H9 (cell line): Measurements from ENCODE around the gene UQCC2. TPM values are rescaled to one million over a fixed set of nuclear protein-coding genes. Genes with fewer than 3 reads are reported as not detected.

ENCODE experiments used
- DNase-seq: peaks from one replicate; pipeline ENCODE4 v3.0.0-alpha.2; 2017
- H2AFZ ChIP-seq: one replicate; pipeline ENCODE4 v1.6.1; 2013; ENCODE audit warnings: mild to moderate bottlenecking, low read length, control low read depth, moderate library complexity
- H2AK5ac ChIP-seq: 2 replicates; pipeline ENCODE4 v1.6.1; 2013; ENCODE audit warnings: low read length, control low read depth, mixed read lengths; ENCODE audit not compliant: insufficient read length
- H2BK120ac ChIP-seq: one replicate; pipeline ENCODE4 v1.6.1; 2013; ENCODE audit warnings: low read depth, mild to moderate bottlenecking, low read length, control low read depth, inconsistent platforms; ENCODE audit not compliant: poor library complexity, severe bottlenecking
- H2BK12ac ChIP-seq: 2 replicates; pipeline ENCODE4 v1.6.1; 2013; ENCODE audit warnings: low read length, control low read depth, mixed read lengths, low read depth; ENCODE audit not compliant: insufficient read length
- H2BK15ac ChIP-seq: 2 replicates; pipeline ENCODE4 v1.6.1; 2013; ENCODE audit warnings: low read depth, low read length, control low read depth
- H2BK20ac ChIP-seq: one replicate; pipeline ENCODE4 v1.6.1; 2013; ENCODE audit warnings: low read depth, mild to moderate bottlenecking, low read length, control low read depth, inconsistent platforms; ENCODE audit not compliant: poor library complexity, severe bottlenecking
- H2BK5ac ChIP-seq: 2 replicates; pipeline ENCODE4 v1.6.1; 2013; ENCODE audit warnings: low read length, control low read depth, mixed read lengths; ENCODE audit not compliant: insufficient read length
- H3K14ac ChIP-seq: 2 replicates; pipeline ENCODE4 v1.6.1; 2013; ENCODE audit warnings: low read length, control low read depth; ENCODE audit not compliant: insufficient read depth
- H3K18ac ChIP-seq: 2 replicates; pipeline ENCODE4 v1.6.1; 2013; ENCODE audit warnings: low read depth, mild to moderate bottlenecking, mixed read lengths, low read length, control low read depth; ENCODE audit not compliant: insufficient read length
- H3K23ac ChIP-seq: 2 replicates; pipeline ENCODE4 v1.6.1; 2013; ENCODE audit warnings: low read length, control low read depth, mixed read lengths, low read depth; ENCODE audit not compliant: insufficient read length
- H3K23me2 ChIP-seq: 2 replicates; pipeline ENCODE4 v1.6.1; 2013; ENCODE audit warnings: low read depth, mild to moderate bottlenecking, mixed read lengths, low read length, control low read depth; ENCODE audit not compliant: insufficient read length, poor library complexity, severe bottlenecking
- H3K27ac ChIP-seq: 2 replicates; pipeline ENCODE4 v1.5.1; 2013; ENCODE audit warnings: low read length, control low read depth, mixed read lengths, low read depth; ENCODE audit not compliant: insufficient read length
- H3K27me3 ChIP-seq: 2 replicates; pipeline ENCODE4 v1.6.1; 2013; ENCODE audit warnings: low read length, control low read depth, inconsistent platforms; ENCODE audit not compliant: insufficient read depth
- H3K4ac ChIP-seq: 2 replicates; pipeline ENCODE4 v1.6.1; 2013; ENCODE audit warnings: low read depth, mild to moderate bottlenecking, control low read depth, inconsistent platforms, low read length, moderate library complexity
- H3K4me1 ChIP-seq: 2 replicates; pipeline ENCODE4 v1.6.1; 2013; ENCODE audit warnings: low read length, control low read depth, inconsistent platforms; ENCODE audit not compliant: insufficient read depth
- H3K4me2 ChIP-seq: 2 replicates; pipeline ENCODE4 v1.6.1; 2013; ENCODE audit warnings: low read length, control low read depth, mixed read lengths; ENCODE audit not compliant: insufficient read length, insufficient read depth
- H3K56ac ChIP-seq: 2 replicates; pipeline ENCODE4 v1.6.1; 2013; ENCODE audit warnings: low read depth, mild to moderate bottlenecking, mixed read lengths, low read length, control low read depth; ENCODE audit not compliant: insufficient read length
- H3K79me1 ChIP-seq: 2 replicates; pipeline ENCODE4 v1.6.1; 2013; ENCODE audit warnings: low read depth, mild to moderate bottlenecking, moderate library complexity, low read length, control low read depth, inconsistent platforms; ENCODE audit not compliant: insufficient read depth, poor library complexity, severe bottlenecking
- H3K79me2 ChIP-seq: 2 replicates; pipeline ENCODE4 v1.6.1; 2013; ENCODE audit warnings: low read length, control low read depth, inconsistent platforms; ENCODE audit not compliant: insufficient read depth
- H3K9ac ChIP-seq: 2 replicates; pipeline ENCODE4 v1.6.1; 2013; ENCODE audit warnings: low read length, control low read depth, mixed read lengths; ENCODE audit not compliant: insufficient read length; ENCODE audit errors: extremely low read depth
- H3K9me3 ChIP-seq: one replicate; pipeline ENCODE4 v1.6.1; 2013; ENCODE audit warnings: low read depth, low read length, inconsistent platforms; ENCODE audit not compliant: control insufficient read depth
- H3T11ph ChIP-seq: one replicate; pipeline ENCODE4 v1.6.1; 2013; ENCODE audit warnings: mild to moderate bottlenecking, low read length, control low read depth, inconsistent platforms
- H4K20me1 ChIP-seq: one replicate; pipeline ENCODE4 v1.6.1; 2013; ENCODE audit not compliant: control insufficient read depth, insufficient read length, insufficient read depth
- H4K5ac ChIP-seq: 2 replicates; pipeline ENCODE4 v1.6.1; 2013; ENCODE audit warnings: low read depth, mild to moderate bottlenecking, mixed read lengths, low read length, control low read depth; ENCODE audit not compliant: insufficient read length
- H4K8ac ChIP-seq: replicated peaks from 2 replicates; pipeline ENCODE4 v1.6.1; 2013; ENCODE audit warnings: low read length, control low read depth, mixed read lengths, low read depth; ENCODE audit not compliant: insufficient read length
- H4K91ac ChIP-seq: 2 replicates; pipeline ENCODE4 v1.6.1; 2013; ENCODE audit warnings: low read depth, mild to moderate bottlenecking, moderate library complexity, mixed read lengths, low read length, control low read depth; ENCODE audit not compliant: insufficient read length
- H3K27ac Mint-ChIP-seq, 3 experiments: 2 replicates in 2 of 3; 3 replicates in 1 of 3; pipeline ENCODE4 v1.8.0; 2020 to 2021; ENCODE audit warnings: mixed read lengths in 3 of 3, mild to moderate bottlenecking in 1 of 3, moderate library complexity in 1 of 3
- H3K27me3 Mint-ChIP-seq: 2 replicates; pipeline ENCODE4 v1.8.0; 2021; ENCODE audit warnings: low read depth, mild to moderate bottlenecking, moderate library complexity, mixed read lengths
- H3K36me3 Mint-ChIP-seq, 3 experiments: 2 replicates in 2 of 3; 3 replicates in 1 of 3; pipeline ENCODE4 v1.8.0; 2020 to 2021; ENCODE audit warnings: low read depth in 3 of 3, mixed read lengths in 3 of 3; ENCODE audit not compliant: insufficient read depth in 1 of 3
- H3K4me1 Mint-ChIP-seq, 2 experiments: 2 replicates each; pipeline ENCODE4 v1.8.0; 2020; ENCODE audit warnings: mixed read lengths in 2 of 2
- H3K4me3 Mint-ChIP-seq, 2 experiments: 2 replicates in 1 of 2; 3 replicates in 1 of 2; pipeline ENCODE4 v1.8.0; 2020 to 2021; ENCODE audit warnings: mild to moderate bottlenecking in 2 of 2, mixed read lengths in 2 of 2, moderate library complexity in 1 of 2
- H3K9me3 Mint-ChIP-seq, 2 experiments: 2 replicates in 1 of 2; 3 replicates in 1 of 2; pipeline ENCODE4 v1.8.0; 2020; ENCODE audit warnings: mild to moderate bottlenecking in 2 of 2, mixed read lengths in 2 of 2, moderate library complexity in 1 of 2
- CTCF ChIP-seq: fragments of 200-600 bp; sonication (generic); conservative IDR thresholded peaks from 3 replicates; pipeline ENCODE4 v1.8.0; 2021; ENCODE audit warnings: antibody characterized with exemption, mild to moderate bottlenecking
- WGBS: extraction: QIAGEN DNeasy Blood & Tissue Kit; methylation state at CpG from one replicate; pipeline ENCODE4 v1.1.7; 2013; ENCODE audit warnings: missing lambda C conversion rate, low lambda C conversion rate, mixed read lengths; ENCODE audit not compliant: insufficient read length; ENCODE audit errors: extremely low coverage; 5-methylcytosine and 5-hydroxymethylcytosine counted together
- total RNA-seq: library from RNA; stranded (reverse); gene quantifications from 2 replicates; pipeline ENCODE4 v1.2.1, GENCODE V29; 2021

Gene UQCC2
- total RNA-seq, 1 experiment from 2014 or later = 140 TPM

GRCh38 chr6:33749401-33749800 lies 37.9 kb upstream of the UQCC2 start:
- H3K23ac ChIP-seq = no peak overlapping the region
- DNase-seq = no peak
- H3K4me1 Mint-ChIP-seq = peaks cover 42 to 76% of the 10 kb centered on the region in 2 experiments
- no peak overlapping the region for H3K4ac ChIP-seq
- no peak overlapping the region for H3K9ac ChIP-seq
- no peak overlapping the region for H2BK15ac ChIP-seq
- H3K14ac ChIP-seq = no peak overlapping the region
- no peaks in the 10 kb centered on the region for H3K9me3 ChIP-seq
- H3K4me3 Mint-ChIP-seq = no peak overlapping the region
- no peaks in the 10 kb centered on the region for H3K79me2 ChIP-seq
- H4K91ac ChIP-seq = no peak overlapping the region
- no peaks in the 10 kb centered on the region; a peak in 1 of 5 replicates for H3K9me3 Mint-ChIP-seq
- H3K27ac ChIP-seq = no peak overlapping the region
- no peak overlapping the region for H3K4me2 ChIP-seq
- peaks cover 8% of the 10 kb centered on the region; the same call in 1 of the 2 replicates for H3K4me1 ChIP-seq
- H3T11ph ChIP-seq = no peak overlapping the region
- no peaks in the 10 kb centered on the region for H3K27me3 ChIP-seq
- H2AK5ac ChIP-seq = no peak overlapping the region
- H3K27ac Mint-ChIP-seq = no peak overlapping the region
- H3K56ac ChIP-seq = no peak overlapping the region
- no peaks in the 10 kb centered on the region for H4K20me1 ChIP-seq
- H3K27me3 Mint-ChIP-seq = peaks cover 10% of the 10 kb centered on the region
- no peak overlapping the region for H3K18ac ChIP-seq
- H3K79me1 ChIP-seq = no peaks in the 10 kb centered on the region
- no peak overlapping the region for H2AFZ ChIP-seq
- H2BK5ac ChIP-seq = no peak overlapping the region
- no peak overlapping the region for H4K8ac ChIP-seq
- no peak overlapping the region for H2BK20ac ChIP-seq
- H4K5ac ChIP-seq = no peak overlapping the region
- H3K36me3 Mint-ChIP-seq = no peaks in the 10 kb centered on the region; a peak in 1 of 7 replicates
- no peaks in the 10 kb centered on the region for H3K23me2 ChIP-seq
- H2BK120ac ChIP-seq = no peak overlapping the region
- no peak overlapping the region for H2BK12ac ChIP-seq
- no peak for TF ChIP-seq CTCF
- WGBS = no CpG with 5 or more reads among the region's 7 CpGs
